ENCODE measurements around the gene PATJ.
A peak's percentile ranks its signal among the peaks of the same experiment; 100 is the strongest.
"Not testable (repeated sequence)": the region's sequence is repeated elsewhere in the genome, so short reads cannot be mapped to it uniquely, and the experiment has no call there.

PATJ gene

DNA sequence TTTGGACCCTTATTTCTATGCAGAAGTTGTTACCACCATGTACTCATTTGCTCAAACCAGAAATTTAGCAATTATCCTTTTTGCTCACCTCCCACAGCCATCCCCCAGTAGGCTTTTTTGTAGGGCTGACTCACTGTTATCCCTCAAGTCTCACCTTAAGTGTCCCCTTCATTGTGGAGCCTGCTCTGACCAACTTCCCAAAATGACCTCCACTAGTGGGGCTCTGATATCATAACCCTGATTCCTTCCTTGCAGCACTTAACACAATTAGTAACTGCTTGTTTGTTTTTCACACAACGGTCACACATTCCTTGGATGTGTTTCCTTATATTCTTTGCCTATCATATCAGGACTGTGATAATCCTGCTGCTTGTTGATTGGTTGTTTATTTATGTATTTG, 76.7 kb downstream of the PATJ start:
- DNase-seq (ENCODE audit: low spot score), result no peak

DNA sequence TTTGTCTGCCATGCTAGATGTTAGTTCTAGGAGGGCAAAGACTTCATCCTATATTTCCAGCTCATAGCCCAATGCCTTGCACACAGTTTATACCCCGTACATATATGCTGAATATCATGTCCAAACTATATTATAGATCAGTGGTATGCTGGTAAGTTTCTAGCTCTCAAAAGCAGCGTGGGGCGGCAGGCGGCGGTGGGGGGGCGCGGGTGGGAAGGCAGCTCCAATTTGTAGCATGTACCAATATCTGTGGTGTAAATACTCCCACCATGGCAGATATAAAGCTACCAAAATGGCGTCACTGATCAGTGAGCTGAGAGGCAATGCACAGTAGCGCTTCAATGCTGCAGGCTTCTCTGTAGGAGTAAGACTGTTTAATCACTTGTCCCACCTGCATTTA, 77.1 kb downstream of the PATJ start:
- DNase-seq (ENCODE audit: low spot score), result no peak

DNA sequence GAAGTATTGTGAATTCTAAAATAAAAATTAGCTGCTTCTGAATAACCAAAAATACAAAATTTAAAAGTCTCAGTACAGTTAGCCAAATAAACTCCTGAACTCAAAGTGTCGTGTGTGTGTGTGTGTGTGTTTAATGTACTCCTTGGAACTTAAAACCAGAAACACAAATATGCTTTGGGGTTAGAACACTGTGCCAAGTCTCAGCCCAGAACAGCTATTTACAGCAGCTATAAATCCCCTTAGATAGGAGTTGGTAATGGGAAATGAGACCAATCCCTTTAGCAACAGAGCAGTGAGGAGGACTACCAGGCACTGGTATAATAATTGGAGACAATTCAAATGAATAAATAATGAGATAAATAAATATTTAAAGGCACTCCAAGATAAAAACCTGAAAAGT, 83.1 kb downstream of the PATJ start:
- DNase-seq (ENCODE audit: low spot score), result no peak

DNA sequence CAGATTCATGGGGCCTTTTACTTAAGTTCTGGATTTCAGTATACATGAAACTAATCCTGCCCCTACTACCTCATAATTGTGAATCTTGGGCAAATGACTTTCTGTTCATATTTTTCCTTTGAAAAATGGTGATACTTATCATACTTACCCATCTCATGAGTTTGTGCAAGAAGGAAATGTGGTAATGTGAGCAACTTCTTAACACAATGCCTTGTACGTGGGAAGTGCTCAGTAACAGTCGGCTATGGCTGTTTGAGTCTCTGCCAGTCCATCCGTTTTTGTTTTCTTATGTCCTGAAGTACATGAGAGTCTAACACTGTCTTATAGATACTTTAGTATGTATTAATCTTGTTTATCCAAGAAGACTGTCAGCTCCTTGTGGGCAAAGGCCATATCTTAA, 86.5 kb downstream of the PATJ start:
- no peak for DNase-seq (ENCODE audit: low spot score)

- no peak for DNase-seq (ENCODE audit: low spot score)
Observed at GRCh38 chr1:61836649-61837048, 94.4 kb downstream of the PATJ start.

- DNase-seq (ENCODE audit: low spot score), result not testable (repeated sequence)
Observed at GRCh38 chr1:61837607-61838006, 95.3 kb downstream of the PATJ start.

GRCh38 chr1:61839679-61840078, 97.4 kb downstream of the PATJ start:
- DNase-seq (ENCODE audit: low spot score), result peak; percentile 37

GRCh38 chr1:61842036-61842435, 99.8 kb downstream of the PATJ start:
- no peak for DNase-seq (ENCODE audit: low spot score)

DNA sequence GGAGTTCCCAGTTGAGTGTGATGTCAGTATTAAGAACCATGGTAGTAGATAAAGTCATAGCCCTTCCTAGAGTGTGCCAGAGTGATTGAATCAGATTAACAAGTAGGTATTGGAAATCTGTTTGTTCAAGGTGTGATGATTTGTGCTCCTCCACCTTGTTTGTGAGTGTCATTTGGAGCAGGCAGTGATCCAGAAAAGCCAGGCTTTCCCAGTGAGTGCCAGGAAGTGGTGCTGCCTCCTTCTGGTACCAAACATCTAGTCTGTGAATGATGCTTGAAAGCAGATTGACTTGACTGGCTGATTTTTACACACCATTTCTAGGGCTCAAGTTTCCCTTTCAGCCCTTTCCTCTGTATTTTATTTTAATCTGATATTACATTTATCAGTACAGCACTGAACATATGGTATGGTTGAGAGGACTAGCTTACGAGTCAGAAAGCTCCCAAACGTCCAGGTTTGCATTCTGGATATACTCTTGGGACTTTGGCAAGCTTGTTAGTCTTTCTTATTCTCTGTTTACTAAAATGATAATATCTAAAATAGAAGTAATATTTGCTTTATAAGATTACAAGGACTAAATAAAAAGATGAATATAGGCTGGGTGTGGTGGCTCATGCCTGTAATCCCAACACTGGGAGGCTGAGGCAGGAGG, 100.7 kb downstream of the PATJ start:
- no peak for DNase-seq (ENCODE audit: low spot score)

DNA sequence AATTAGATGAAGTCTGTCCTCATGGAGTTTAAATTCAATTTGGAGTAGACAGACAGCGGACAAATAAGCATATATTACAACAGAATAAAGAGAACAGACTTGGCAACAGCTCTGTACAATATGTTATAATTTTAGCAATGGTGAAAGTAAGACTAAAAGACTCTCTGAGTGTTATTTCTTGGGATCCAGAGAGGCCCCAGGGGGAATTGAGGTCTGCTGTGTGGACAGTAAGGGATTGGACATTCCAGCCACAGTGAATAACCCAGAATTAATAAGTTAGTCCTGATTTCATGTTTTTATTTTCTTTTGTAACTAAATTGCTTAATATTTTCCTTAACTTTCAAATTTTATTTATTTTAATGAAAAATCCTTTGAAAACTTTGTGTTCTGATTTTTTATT, 101.7 kb downstream of the PATJ start:
- no peak for DNase-seq (ENCODE audit: low spot score)

GRCh38 chr1:61844664-61845063, 102.4 kb downstream of the PATJ start:
- not testable (repeated sequence) for DNase-seq (ENCODE audit: low spot score)

- DNase-seq (ENCODE audit: low spot score), result no peak
Observed at GRCh38 chr1:61851235-61851634, 109.0 kb downstream of the PATJ start.

DNA sequence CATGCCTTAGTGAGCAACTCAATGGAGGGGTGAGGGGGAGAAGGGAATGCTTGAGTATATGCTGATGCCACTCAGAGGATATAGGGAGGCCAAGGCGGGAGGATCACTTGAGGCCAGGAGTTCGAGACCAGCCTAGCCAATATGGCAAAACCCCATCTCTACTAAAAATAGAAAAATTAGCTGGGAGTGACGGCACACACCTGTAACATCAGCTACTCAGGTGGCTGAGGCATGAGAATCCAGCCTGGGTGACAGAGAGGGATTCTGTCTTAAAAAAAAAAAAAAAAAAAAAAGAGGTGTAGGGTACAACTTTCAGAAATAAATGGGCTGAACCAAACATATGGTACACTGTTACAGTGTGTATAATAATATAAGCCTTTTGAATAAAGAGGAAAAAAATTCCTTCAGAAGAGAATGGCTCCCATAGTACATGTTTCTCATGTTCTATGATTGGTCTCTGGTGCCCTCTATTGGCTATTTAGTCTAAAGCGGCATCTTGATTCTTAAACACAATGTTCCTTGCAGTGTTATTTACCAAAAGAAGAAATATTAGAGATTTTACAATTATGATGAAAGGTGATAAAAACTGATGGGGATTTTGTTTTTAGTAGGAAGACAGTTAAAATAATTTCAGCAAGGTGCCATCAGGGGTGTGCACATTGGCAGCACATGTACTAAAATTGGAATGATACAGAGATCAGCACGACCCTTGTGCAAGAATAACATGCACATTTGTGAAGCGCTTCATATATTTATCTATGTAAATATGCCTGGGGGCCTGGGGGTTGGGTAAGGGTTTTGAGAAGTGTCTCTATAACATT, 109.8 kb downstream of the PATJ start:
- peak; percentile 17 for DNase-seq (ENCODE audit: low spot score)

GRCh38 chr1:61852670-61853015, 110.4 kb downstream of the PATJ start:
- DNase-seq (ENCODE audit: low spot score), result no peak

DNA sequence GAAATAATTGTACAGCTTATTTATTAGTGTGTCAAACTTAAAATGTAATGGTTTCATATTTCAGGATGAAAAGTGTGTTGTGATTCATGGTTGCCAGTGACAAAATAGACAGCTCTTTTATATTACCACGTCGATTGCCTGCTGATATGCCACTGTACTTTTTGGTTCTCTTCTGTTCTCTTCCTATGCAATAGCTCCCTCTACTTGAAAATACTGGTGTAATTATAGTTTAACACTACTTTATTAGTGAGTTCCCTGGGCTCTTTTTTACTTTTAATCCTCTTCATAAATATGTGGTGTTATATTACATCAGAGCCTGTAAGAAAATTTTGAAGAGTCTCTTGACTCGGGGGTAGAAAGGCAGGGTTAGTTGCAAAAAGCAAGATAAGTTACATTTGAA, 111.3 kb downstream of the PATJ start:
- DNase-seq (ENCODE audit: low spot score), result no peak

DNA sequence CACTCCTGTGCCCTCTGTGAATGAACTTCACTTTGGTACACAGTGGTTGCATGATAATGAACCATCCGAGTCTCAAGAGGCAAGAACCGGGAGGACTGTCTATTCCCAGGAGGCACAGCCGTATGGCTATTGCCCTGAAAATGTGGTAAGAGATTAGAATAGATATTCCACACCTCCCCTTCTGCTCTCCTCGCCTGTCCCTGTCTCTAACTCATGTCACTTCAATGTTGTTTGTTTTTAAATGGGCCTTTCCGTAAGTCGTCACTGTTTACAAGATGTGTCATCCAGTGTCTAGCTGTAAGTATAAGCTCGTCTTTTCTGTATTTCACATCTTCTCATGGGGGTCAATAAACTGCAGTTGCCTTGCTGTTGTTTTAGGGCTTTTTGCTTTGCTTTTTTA, 122.2 kb downstream of the PATJ start:
- DNase-seq (ENCODE audit: low spot score), result no peak

DNA sequence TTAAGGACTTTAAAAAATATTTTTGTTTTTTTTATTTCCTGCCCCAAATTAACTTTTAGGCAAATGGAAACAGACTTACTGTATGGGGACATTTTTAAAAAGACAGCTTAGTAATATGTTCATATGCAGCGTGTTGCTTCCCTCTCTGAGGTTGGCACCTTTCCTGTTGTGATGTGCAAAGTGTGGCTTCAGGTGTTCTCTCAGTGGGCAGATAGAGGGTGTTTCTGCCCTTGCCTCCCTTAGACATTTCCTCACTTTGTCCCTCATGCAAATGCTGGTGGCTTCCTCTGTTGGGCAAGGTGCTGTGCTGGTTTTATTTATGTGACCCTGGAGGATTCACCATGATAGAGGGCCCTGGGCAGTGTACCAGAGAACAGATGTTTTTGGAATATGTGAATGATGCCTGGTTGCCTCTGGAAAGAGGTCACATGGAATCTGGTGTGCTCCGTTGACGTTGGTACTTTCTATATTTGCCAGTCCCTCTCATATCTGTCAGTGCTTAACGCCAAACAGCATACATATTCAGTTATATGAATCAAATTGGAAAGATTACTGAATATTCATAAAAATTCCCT, 123.5 kb downstream of the PATJ start:
- DNase-seq (ENCODE audit: low spot score), result no peak

- DNase-seq (ENCODE audit: low spot score), result no peak
Observed at GRCh38 chr1:61869691-61870109, 127.4 kb downstream of the PATJ start.

- DNase-seq (ENCODE audit: low spot score), result no peak
Observed at GRCh38 chr1:61872206-61872605, 129.9 kb downstream of the PATJ start.

GRCh38 chr1:61873581-61873980, 131.3 kb downstream of the PATJ start:
- no peak for DNase-seq (ENCODE audit: low spot score)

DNA sequence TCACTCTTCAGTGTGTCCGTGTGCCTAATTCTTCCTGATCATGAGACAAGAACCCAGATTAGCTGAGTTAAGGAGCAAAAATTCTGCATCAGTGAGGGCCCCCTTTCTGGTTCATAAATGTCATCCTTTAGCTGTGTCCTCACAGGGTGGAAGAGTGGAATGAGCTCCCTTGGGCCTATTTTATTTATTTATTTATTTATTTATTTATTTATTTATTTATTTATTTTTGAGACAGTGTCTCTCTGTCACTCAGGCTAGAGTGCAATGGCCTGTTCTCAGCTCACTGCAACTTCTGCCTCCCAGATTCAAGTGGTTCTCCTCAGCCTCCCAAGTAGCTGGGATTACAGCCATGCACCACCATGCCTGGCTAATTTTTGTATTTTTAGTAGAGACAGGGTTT, 131.7 kb downstream of the PATJ start:
- DNase-seq (ENCODE audit: low spot score), result no peak

- DNase-seq (ENCODE audit: low spot score), result no peak
Observed at GRCh38 chr1:61875198-61875597, 132.9 kb downstream of the PATJ start.

GRCh38 chr1:61879887-61880474, 137.7 kb downstream of the PATJ start:
- not testable (repeated sequence) for DNase-seq (ENCODE audit: low spot score)
